ENCODE results near the gene MFSD12.
"Not testable (repeated sequence)": the region's sequence is repeated elsewhere in the genome, so short reads cannot be mapped to it uniquely, and the experiment has no call there.

MFSD12 gene

GRCh38 chr19:3536429-3537100 lies 20.8 kb downstream of the MFSD12 start:
- no peak for DNase-seq

GRCh38 chr19:3535981-3536380 lies 21.4 kb downstream of the MFSD12 start:
- DNase-seq: no peak

GRCh38 chr19:3535563-3535965 lies 21.8 kb downstream of the MFSD12 start:
- no peak for DNase-seq

- DNase-seq: no peak
Measured at GRCh38 chr19:3535235-3535535, 22.2 kb downstream of the MFSD12 start.

GRCh38 chr19:3534375-3535234 lies 22.8 kb downstream of the MFSD12 start:
- no peak for DNase-seq

GRCh38 chr19:3533563-3534216 lies 23.7 kb downstream of the MFSD12 start:
- DNase-seq: no peak

- no peak for DNase-seq
Measured at GRCh38 chr19:3533033-3533432, 24.4 kb downstream of the MFSD12 start.

GRCh38 chr19:3532154-3532786 lies 25.1 kb downstream of the MFSD12 start:
- no peak for DNase-seq

GRCh38 chr19:3531716-3532115 lies 25.7 kb downstream of the MFSD12 start:
- no peak for DNase-seq

- DNase-seq: no peak
Measured at GRCh38 chr19:3530389-3530788, 27.0 kb downstream of the MFSD12 start.

GRCh38 chr19:3529299-3529698 lies 28.1 kb downstream of the MFSD12 start:
- not testable (repeated sequence) for DNase-seq

- DNase-seq: no peak
Measured at GRCh38 chr19:3528539-3529211, 28.7 kb downstream of the MFSD12 start.

- no peak for DNase-seq
Measured at GRCh38 chr19:3528080-3528479, 29.3 kb downstream of the MFSD12 start.

GRCh38 chr19:3527238-3527910 lies 30.0 kb downstream of the MFSD12 start:
- no peak for DNase-seq

- no peak for DNase-seq
Measured at GRCh38 chr19:3526507-3527237, 30.7 kb downstream of the MFSD12 start.

GRCh38 chr19:3524904-3525451 lies 32.4 kb downstream of the MFSD12 start:
- no peak for DNase-seq

GRCh38 chr19:3524078-3524842 lies 33.1 kb downstream of the MFSD12 start:
- no peak for DNase-seq

GRCh38 chr19:3523361-3524077 lies 33.9 kb downstream of the MFSD12 start:
- DNase-seq: no peak

GRCh38 chr19:3522421-3523360 lies 34.7 kb downstream of the MFSD12 start:
- no peak for DNase-seq

All from OCI-M1 (cell line).